ENCODE data around the gene DDX23. TPM values are rescaled to one million over a fixed set of nuclear protein-coding genes. Genes with fewer than 3 reads are reported as not detected.
"Not testable (repeated sequence)": the region's sequence is repeated elsewhere in the genome, so short reads cannot be mapped to it uniquely, and the experiment has no call there.

Gene DDX23
- total and polyA plus RNA-seq, 11 donors = 16.8 to 51.2 (median 35.8) TPM

DNA sequence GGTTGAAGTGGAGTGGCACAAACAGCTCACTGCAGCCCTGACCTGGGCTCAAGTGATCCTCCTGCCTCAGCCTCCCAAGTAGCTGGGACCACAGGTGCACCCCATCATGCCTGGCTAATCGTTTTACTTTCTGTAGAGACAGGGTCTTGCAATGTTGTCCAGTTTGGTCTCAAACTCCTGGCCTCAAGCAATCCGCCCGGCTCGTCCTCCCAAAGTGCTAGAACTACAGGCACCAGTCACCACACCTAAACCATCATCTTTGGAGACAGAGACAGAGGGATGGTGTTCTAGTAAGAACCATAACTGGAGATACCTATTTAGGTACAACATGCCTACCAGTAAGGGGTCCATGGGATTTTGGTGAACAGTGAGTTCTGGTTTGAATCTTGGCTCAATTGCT lies 2.5 kb upstream of the DDX23 start:
- H3K4me3 ChIP-seq = no peak overlapping the region
- no peak overlapping the region for H3K27ac ChIP-seq
- intact Hi-C loops (cut with DNase I) = loop anchor here in 6 of 10 donors (1.0 to 10.0 kb wide), 6 partner anchors 36 to 143 kb away; partner anchors contain the start of gene DDN (in 3 of the 6)
- TF ChIP-seq, protein P1, sequence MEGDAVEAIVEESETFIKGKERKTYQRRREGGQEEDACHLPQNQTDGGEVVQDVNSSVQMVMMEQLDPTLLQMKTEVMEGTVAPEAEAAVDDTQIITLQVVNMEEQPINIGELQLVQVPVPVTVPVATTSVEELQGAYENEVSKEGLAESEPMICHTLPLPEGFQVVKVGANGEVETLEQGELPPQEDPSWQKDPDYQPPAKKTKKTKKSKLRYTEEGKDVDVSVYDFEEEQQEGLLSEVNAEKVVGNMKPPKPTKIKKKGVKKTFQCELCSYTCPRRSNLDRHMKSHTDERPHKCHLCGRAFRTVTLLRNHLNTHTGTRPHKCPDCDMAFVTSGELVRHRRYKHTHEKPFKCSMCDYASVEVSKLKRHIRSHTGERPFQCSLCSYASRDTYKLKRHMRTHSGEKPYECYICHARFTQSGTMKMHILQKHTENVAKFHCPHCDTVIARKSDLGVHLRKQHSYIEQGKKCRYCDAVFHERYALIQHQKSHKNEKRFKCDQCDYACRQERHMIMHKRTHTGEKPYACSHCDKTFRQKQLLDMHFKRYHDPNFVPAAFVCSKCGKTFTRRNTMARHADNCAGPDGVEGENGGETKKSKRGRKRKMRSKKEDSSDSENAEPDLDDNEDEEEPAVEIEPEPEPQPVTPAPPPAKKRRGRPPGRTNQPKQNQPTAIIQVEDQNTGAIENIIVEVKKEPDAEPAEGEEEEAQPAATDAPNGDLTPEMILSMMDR (IDR thresholded peaks at IDR 0.05) = no peak
- TF ChIP-seq POLR2A (IDR thresholded peaks at IDR 0.05) = no peak
- H3K9me3 ChIP-seq = no peaks in the 10 kb centered on the region
- no peak for ATAC-seq
- H3K27me3 ChIP-seq = no peaks in the 10 kb centered on the region
- peaks cover 0 to 14% (median 0%) of the 10 kb centered on the region in 9 donors for H3K36me3 ChIP-seq
- no peak for DNase-seq
- 79 to 90% (median 86%) methylated on average over 4 of the region's 4 CpGs for WGBS, 4 donors
- peaks cover 0 to 28% (median 20%) of the 10 kb centered on the region in 12 donors for H3K4me1 ChIP-seq

DNA sequence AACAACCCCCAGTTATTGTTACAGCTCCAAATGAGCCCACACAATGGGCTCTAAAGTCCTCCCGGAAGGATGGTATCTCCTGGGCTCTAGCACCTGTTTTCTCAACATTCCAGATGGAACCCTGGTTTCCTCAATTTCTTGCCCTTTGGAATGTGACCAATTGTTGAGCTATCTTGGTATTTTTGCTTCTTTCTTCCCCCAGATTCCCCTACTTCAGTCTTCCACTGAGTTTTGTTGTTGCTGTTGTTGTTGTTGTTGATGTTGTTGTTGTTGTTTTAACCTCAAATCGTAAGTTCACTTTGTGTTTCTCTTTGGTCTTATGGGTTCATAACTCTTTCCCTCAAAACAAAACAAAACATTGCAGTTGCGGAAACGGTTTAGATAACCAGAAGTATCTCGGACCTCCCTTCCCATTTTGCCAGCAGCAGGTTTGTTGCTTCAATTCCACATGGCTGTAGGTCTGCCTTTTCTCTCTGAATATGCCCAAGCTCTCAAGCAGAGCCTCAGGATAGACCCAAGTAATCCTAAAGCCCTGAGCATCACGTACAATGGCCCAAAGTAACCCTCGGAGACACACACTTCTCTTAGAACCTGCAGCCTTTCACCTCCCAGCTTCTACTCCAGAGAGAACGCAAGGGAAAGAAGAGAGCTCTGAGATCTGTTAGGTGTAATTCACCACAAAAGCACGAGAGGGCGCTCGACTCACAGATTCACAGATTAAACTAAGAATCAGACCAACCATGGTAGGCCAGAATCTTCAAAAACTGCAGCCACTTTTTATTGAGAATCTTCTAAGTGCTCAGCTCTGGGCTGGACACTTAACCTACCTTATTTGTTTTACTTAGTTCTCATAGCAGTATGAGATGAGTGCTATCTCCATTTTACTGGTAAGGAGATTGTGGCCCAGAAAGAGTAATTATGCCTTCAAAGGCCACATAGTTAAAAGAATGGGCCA lies 1.0 kb upstream of the DDX23 start:
- WGBS, 4 donors = 2 to 3% (median 2%) methylated on average over 11 of the region's 11 CpGs
- H3K27ac ChIP-seq = peak overlapping the region in 11 of 12 donors; percentile 62 to 96 (median 83)
- H3K4me1 ChIP-seq = peaks cover 0 to 28% (median 20%) of the 10 kb centered on the region in 12 donors
- peak; percentile 44 to 70 (median 58) for ATAC-seq
- peak; percentile 71 to 85 (median 82) for DNase-seq
- peaks cover 0 to 21% (median 0%) of the 10 kb centered on the region in 9 donors for H3K36me3 ChIP-seq
- intact Hi-C loops (cut with DNase I) = loop anchor here (1.0 to 10.0 kb wide), 11 partner anchors 37 to 144 kb away; partner anchors contain the start of gene DDN (in 3 of the 10)
- peak overlapping the region; percentile 15 to 99 (median 92) for H3K4me3 ChIP-seq
- TF ChIP-seq, protein P1 (IDR thresholded peaks at IDR 0.05) = peak; percentile 84 to 94 (median 90)
- TF ChIP-seq POLR2A (IDR thresholded peaks at IDR 0.05) = no peak
- no peaks in the 10 kb centered on the region for H3K27me3 ChIP-seq
- H3K9me3 ChIP-seq = no peaks in the 10 kb centered on the region

DNA sequence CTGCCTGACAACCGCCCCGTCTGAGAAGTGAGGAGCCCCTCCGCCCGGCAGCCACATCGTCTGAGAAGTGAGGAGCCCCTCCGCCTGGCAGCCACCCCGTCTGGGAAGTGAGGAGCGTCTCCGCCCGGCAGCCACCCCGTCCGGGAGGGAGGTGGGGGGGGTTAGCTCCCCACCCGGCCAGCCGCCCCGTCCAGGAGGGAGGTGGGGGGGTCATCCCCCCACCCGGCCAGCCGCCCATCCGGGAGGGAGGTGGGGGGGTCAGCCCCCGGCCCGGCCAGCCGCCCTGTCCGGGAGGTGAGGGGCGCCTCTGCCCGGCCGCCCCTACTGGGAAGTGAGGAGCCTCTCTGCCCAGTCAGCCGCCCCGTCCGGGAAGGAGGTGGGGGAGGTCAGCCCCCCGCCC lies 9.9 kb downstream of the DDX23 start:
- H3K4me3 ChIP-seq; H3K4me1 ChIP-seq; H3K27me3 ChIP-seq; intact Hi-C loops (cut with DNase I); DNase-seq; H3K27ac ChIP-seq; H3K9me3 ChIP-seq; ATAC-seq: not testable (repeated sequence)
- WGBS, 4 donors = 92 to 98% (median 96%) methylated on average over 8 to 28 of the region's 29 CpGs; no CpG with 5 or more reads in 1 of the 4 donors
- H3K36me3 ChIP-seq = peaks cover 0 to 83% (median 74%) of the 10 kb centered on the region in 9 donors

DNA sequence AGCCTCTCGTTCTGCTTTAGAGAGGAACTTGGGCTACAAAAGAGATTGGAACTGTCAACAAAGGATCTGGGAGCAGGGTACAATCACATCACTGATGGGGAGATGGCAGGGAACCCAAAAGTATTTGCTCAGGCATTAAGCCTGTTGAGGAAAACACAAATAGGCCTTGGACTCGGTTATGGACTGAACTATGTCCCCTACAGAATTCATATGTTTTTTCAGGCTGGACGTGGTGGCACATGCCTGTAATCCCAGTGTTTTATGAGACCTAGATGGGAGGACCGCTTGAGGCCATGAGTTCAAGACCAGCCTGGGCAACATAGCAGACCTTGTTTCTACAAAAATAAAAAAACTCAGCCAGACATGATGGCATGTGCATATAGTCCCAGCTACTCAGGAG lies 13.9 kb downstream of the DDX23 start:
- ATAC-seq (no peak), DNase-seq (no peak)
- WGBS, 4 donors = 90 to 93% (median 91%) methylated on average over 4 of the region's 4 CpGs
- H3K27me3 ChIP-seq = no peaks in the 10 kb centered on the region
- no peak overlapping the region for H3K27ac ChIP-seq
- peaks cover 0 to 83% (median 82%) of the 10 kb centered on the region in 9 donors for H3K36me3 ChIP-seq
- no peak overlapping the region for H3K4me3 ChIP-seq
- no peaks in the 10 kb centered on the region for H3K9me3 ChIP-seq
- TF ChIP-seq, protein P1 (IDR thresholded peaks at IDR 0.05) = no peak
- TF ChIP-seq POLR2A (IDR thresholded peaks at IDR 0.05) = no peak
- no peaks in the 10 kb centered on the region for H3K4me1 ChIP-seq
- intact Hi-C loops (cut with DNase I) = no loop called here

Data from heart left ventricle (tissue), 16 donors.